GF-D8 (cell line): Measurements from ENCODE around the gene LDB1.

Experiments used
- DNase-seq: peaks from one replicate; lab custom pipeline; 2025; lab: John Stamatoyannopoulos, UW

LDB1 gene

DNA sequence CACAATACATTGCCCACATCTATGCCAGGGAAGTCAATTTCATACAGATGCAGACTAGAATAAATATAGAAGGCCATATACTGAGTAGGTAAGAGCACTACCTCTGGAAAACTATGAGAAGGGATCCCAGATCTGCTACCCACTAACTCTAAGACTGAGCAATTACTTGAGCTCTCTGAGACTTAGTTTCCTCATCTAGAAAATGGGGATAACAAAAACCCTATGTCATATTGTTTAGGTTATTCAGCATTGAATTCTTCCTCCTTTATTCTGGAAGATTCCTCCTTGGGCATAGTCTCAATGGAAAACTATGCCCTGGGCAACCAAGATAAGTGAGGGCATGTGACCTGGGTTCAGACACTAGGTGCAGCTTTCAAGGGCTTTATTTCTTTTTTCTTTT lies 60.2 kb downstream of the LDB1 start:
- no peak for DNase-seq
